GM12892 (cell line): ENCODE measurements around the gene IDUA.

ENCODE experiments used
- POLR2A ChIP-seq: IDR thresholded peaks from 2 replicates; pipeline ENCODE4 v1.6.1; 2011; ENCODE audit warnings: low read depth, low read length, control low read depth
- TAF1 ChIP-seq: IDR thresholded peaks from 2 replicates; pipeline ENCODE4 v1.6.1; 2011; ENCODE audit warnings: low read depth, mild to moderate bottlenecking, control low read depth, low read length, borderline replicate concordance

DNA sequence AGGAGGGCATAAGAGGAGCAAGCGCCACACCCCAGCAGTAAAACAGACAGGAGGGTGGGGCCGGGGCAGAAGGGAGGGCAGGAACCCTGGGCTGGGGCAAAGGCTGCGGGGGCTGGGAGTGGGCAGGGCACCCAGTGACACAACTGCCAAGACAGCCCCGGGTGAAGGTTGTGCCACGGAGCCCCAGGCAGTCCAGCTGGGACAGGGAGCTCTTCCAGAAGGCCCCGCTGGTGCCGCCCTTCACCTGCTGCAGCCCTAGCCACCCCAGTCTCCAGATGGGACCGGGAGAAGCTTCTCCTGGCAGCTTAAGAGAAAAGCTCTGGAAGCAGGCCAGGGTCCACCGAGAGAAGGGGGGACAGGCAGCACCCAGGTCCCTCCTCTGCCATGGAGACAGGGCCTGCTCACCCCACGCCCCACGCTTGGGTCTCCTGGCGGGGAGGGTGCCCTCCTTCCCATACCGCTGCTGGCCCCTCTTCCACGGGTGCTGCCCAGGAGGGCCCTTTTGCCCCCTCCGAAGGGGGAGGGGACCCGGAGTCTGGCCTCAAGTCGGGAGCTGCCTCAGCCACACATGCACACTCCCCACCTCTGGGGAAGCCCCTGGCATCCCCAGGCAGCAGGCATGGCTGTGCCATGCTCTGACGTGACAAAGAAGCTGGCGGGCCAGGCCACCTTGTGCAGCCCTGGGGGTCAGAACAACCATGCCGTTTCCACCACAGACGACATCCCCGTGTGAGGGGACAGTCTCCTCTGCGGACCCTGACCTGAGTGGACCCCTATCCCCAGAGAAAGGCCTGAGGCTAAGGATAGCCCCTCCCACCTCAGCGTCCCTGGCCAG is 15.0 kb upstream of the IDUA start:
- no peak for TF ChIP-seq POLR2A
- no peak for TF ChIP-seq TAF1
